Endometrial microvascular endothelial cells (primary cell): Measurements from ENCODE around the gene PAK2. TPM values are rescaled to one million over a fixed set of nuclear protein-coding genes. Genes with fewer than 3 reads are reported as not detected.

Experiments used
- in situ Hi-C: cut with HindIII; loops from 2 replicates; pipeline ENCODE4 v1.10.0; 2017; ENCODE audit warnings: low sequenced_read_pairs, low pct_unique_long_range_greater_than_20kb; ENCODE audit errors: inconsistent ontology term
- total RNA-seq: library from RNA; depleted of rRNA; stranded (reverse); fragments of >200 nt; gene quantifications from one replicate; pipeline ENCODE4 v1.2.3, GENCODE V29; 2015; ENCODE audit errors: inconsistent ontology term

The PAK2 gene
- total RNA-seq, 1 donor from 2014 or later, result 78.7 TPM

- in situ Hi-C loops, result no loop called here
These were observed 135.6 kb downstream of the PAK2 start for GRCh38 chr3:196875258-196875657.

Other genes starting within 250 kb of the PAK2 start
- gene RNF168, start 236.1 kb upstream of the PAK2 start, total RNA-seq, result 15.2 TPM
- gene SMCO1, start 224.5 kb upstream of the PAK2 start, total RNA-seq, result not detected
- gene WDR53, start 171.3 kb upstream of the PAK2 start, total RNA-seq, result 11.5 TPM
- 21.7 TPM for gene FBXO45, start 171.2 kb upstream of the PAK2 start, total RNA-seq
- 5.7 TPM for gene NRROS, start 100.2 kb upstream of the PAK2 start, total RNA-seq
- gene CEP19, start 27.6 kb upstream of the PAK2 start, total RNA-seq, result 1.3 TPM
- gene PIGX, start 27.5 kb upstream of the PAK2 start, total RNA-seq, result 20.8 TPM
- 22.7 TPM for gene SENP5, start 128.1 kb downstream of the PAK2 start, total RNA-seq
- 68.6 TPM for gene NCBP2, start 202.7 kb downstream of the PAK2 start, total RNA-seq
- 3.0 TPM for gene PIGZ, start 229.0 kb downstream of the PAK2 start, total RNA-seq